ENCODE results near the gene ITM2C. TPM values are rescaled to one million over a fixed set of nuclear protein-coding genes. Genes with fewer than 3 reads are reported as not detected.

Gene ITM2C
- polyA plus RNA-seq, 1 donor (not counting 4 experiments of a cell fraction or from before 2014, with no cell fraction given) = 55.0 TPM

DNA sequence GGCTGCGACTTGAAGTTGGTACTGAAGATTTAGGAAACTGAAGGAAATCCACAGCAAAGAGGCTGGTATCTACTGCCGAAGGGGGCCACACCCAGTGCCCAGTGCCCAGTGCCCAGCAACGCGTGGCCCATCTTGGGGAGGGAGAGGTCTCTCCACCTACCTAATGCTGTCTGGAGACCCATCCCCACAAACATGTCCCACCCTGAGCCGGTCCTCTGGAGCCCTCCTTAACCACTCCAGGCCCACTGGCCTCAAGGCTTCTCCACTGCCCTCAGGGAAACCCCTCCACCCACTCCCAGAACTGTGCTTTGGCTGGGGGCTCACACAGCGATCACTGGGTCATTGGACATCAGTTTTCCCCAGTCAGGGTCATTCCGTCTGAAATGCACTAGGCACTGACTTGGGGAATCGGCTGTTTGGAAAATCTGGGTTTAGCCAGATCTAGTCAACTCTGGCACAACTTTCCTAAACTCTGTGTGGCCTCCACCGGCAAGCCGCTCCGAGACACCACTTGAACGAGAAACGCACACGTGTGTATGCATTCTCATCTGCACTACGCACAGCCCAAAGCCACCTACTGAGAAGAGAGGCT is 40.2 kb downstream of the ITM2C start:
- no peak for TF ChIP-seq EZH2 (IDR thresholded peaks at IDR 0.05; ENCODE audit: low read length)
- TF ChIP-seq, protein P1, sequence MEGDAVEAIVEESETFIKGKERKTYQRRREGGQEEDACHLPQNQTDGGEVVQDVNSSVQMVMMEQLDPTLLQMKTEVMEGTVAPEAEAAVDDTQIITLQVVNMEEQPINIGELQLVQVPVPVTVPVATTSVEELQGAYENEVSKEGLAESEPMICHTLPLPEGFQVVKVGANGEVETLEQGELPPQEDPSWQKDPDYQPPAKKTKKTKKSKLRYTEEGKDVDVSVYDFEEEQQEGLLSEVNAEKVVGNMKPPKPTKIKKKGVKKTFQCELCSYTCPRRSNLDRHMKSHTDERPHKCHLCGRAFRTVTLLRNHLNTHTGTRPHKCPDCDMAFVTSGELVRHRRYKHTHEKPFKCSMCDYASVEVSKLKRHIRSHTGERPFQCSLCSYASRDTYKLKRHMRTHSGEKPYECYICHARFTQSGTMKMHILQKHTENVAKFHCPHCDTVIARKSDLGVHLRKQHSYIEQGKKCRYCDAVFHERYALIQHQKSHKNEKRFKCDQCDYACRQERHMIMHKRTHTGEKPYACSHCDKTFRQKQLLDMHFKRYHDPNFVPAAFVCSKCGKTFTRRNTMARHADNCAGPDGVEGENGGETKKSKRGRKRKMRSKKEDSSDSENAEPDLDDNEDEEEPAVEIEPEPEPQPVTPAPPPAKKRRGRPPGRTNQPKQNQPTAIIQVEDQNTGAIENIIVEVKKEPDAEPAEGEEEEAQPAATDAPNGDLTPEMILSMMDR (optimal IDR thresholded peaks at IDR 0.05 in 1 of 3, IDR thresholded peaks at IDR 0.05 in 1 of 3, conservative IDR thresholded peaks at IDR 0.05 in 1 of 3; ENCODE audit: extremely low read depth in 1 of 3, insufficient read depth in 2 of 3, low read length in 3 of 3) = no peak
- DNase-seq (ENCODE audit: low read depth, low spot score) = no peak
- no peak for FAIRE-seq
- H3K4me1 ChIP-seq (ENCODE audit: control insufficient read depth, extremely low read depth, insufficient read depth, low read length) = peaks cover 12% of the 10 kb centered on the region
- H3K9me1 ChIP-seq (ENCODE audit: control insufficient read depth, extremely low read depth, insufficient read depth, low read length) = no peaks in the 10 kb centered on the region
- no peak overlapping the region for H3K27ac ChIP-seq (ENCODE audit: control insufficient read depth, insufficient read depth, low read length)
- no peak overlapping the region for H3K4me3 ChIP-seq (ENCODE audit: control insufficient read depth in 2 of 3, extremely low read depth in 1 of 3, insufficient read depth in 2 of 3, low read depth in 1 of 3, low read length in 3 of 3)
- no peaks in the 10 kb centered on the region for H4K20me1 ChIP-seq (ENCODE audit: control insufficient read depth, extremely low read depth, insufficient read depth, low read length)
- no peaks in the 10 kb centered on the region for H3K9me3 ChIP-seq (ENCODE audit: control insufficient read depth, low read depth, low read length)
- no peak overlapping the region for H3K4me2 ChIP-seq (ENCODE audit: control insufficient read depth, extremely low read depth, insufficient read depth, low read depth, low read length)
- dilution Hi-C loops (cut with MboI; ENCODE audit: extremely low pct_ligation_motif_present, low sequenced_read_pairs) = no loop called here
- no peaks in the 10 kb centered on the region for H3K36me3 ChIP-seq (ENCODE audit: control insufficient read depth in 2 of 2, extremely low read depth in 1 of 2, insufficient read depth in 2 of 2, low read length in 2 of 2)
- no peaks in the 10 kb centered on the region for H3K79me2 ChIP-seq (ENCODE audit: control insufficient read depth, insufficient read depth, low read length)
- H2AFZ ChIP-seq (ENCODE audit: control insufficient read depth, low read length) = no peak overlapping the region
- no peak overlapping the region for H3K9ac ChIP-seq (ENCODE audit: control insufficient read depth, extremely low read depth, insufficient read depth, low read length)
- H3K27me3 ChIP-seq (ENCODE audit: control insufficient read depth, extremely low read depth, insufficient read depth, low read length) = no peaks in the 10 kb centered on the region

DNA sequence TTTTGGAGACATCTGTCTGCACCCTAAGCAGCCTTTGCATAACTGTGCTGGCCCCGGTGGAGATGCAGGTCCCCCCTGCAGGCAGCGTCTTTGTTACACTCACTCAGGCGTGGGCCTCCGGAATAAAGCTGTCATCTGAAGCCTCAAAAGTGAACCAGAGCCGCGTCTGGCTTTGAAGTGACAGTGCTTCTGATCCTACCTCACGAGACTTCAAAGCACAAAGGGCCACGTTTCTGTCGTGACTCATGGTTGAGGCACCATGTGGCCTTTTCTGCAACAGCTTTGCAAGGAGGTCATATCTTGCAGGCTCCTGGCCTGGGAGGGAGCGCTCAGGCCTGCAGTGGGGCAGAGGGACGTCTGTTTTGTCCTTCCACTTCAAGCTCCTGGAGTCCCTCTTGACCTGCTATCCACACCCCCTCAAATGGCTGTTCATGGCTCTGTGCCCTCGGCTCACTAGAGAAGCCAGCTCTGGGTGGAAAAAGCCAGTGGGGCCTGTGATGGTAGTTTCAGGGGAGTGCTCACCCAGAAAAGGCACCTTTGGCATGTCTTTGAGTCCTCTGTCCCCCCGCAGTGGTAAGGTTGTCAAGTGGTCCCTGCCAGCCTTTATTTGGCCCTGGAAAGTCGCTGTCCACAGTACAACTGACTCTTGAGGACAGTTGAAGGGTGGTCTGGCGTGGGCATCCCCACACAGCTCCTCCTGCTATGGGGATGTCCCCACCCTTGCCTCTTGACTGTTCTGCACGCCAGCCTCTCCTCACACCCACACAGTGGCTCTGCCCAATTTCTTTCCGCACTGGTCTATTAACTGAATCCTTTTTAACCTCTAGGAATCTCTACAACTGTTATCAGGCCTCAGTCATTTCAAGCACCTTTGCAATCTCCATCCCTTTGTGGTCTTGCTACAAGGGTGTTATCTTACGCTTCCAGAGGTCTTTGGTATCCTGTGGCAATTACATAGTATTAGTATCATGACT is 41.0 kb downstream of the ITM2C start:
- Histone ChIP-seq H2AFZ (ENCODE audit: control insufficient read depth, low read length) (no peak overlapping the region), H3K79me2 (ENCODE audit: control insufficient read depth, insufficient read depth, low read length) (no peaks in the 10 kb centered on the region), H3K9me1 (ENCODE audit: control insufficient read depth, extremely low read depth, insufficient read depth, low read length) (no peaks in the 10 kb centered on the region), H3K9me3 (ENCODE audit: control insufficient read depth, low read depth, low read length) (no peaks in the 10 kb centered on the region), H3K27me3 (ENCODE audit: control insufficient read depth, extremely low read depth, insufficient read depth, low read length) (no peaks in the 10 kb centered on the region), H3K4me2 (ENCODE audit: control insufficient read depth, extremely low read depth, insufficient read depth, low read depth, low read length) (no peak overlapping the region), H3K9ac (ENCODE audit: control insufficient read depth, extremely low read depth, insufficient read depth, low read length) (no peak overlapping the region), H3K4me1 (ENCODE audit: control insufficient read depth, extremely low read depth, insufficient read depth, low read length) (peaks cover 12% of the 10 kb centered on the region), H3K36me3 (ENCODE audit: control insufficient read depth in 2 of 2, extremely low read depth in 1 of 2, insufficient read depth in 2 of 2, low read length in 2 of 2) (no peaks in the 10 kb centered on the region), H4K20me1 (ENCODE audit: control insufficient read depth, extremely low read depth, insufficient read depth, low read length) (no peaks in the 10 kb centered on the region), H3K27ac (ENCODE audit: control insufficient read depth, insufficient read depth, low read length) (no peak overlapping the region), H3K4me3 (ENCODE audit: control insufficient read depth in 2 of 3, extremely low read depth in 1 of 3, insufficient read depth in 2 of 3, low read depth in 1 of 3, low read length in 3 of 3) (no peak overlapping the region)
- FAIRE-seq (no peak), DNase-seq (ENCODE audit: low read depth, low spot score) (no peak)
- dilution Hi-C loops (cut with MboI; ENCODE audit: extremely low pct_ligation_motif_present, low sequenced_read_pairs) = no loop called here
- TF ChIP-seq, protein P1 (optimal IDR thresholded peaks at IDR 0.05 in 1 of 3, IDR thresholded peaks at IDR 0.05 in 1 of 3, conservative IDR thresholded peaks at IDR 0.05 in 1 of 3; ENCODE audit: extremely low read depth in 1 of 3, insufficient read depth in 2 of 3, low read length in 3 of 3) = no peak
- no peak for TF ChIP-seq EZH2 (IDR thresholded peaks at IDR 0.05; ENCODE audit: low read length)
